Stimulated activated CD4-positive, alpha-beta T cell treated with anti-CD3 and anti-CD28 coated beads, TNF-alpha, amount 100 ng/mL, for 1 hour (primary cell): Measurements from ENCODE around the gene REXO1.
"Not testable (repeated sequence)": the region's sequence is repeated elsewhere in the genome, so short reads cannot be mapped to it uniquely, and the experiment has no call there.

ENCODE experiments used
- DNase-seq, 3 donors: peaks; one replicate each; pipeline ENCODE4 v3.0.0-alpha.2; 2020; ENCODE audit warnings: low read depth in 3 of 3, low spot score in 1 of 3

Gene REXO1, protein sequence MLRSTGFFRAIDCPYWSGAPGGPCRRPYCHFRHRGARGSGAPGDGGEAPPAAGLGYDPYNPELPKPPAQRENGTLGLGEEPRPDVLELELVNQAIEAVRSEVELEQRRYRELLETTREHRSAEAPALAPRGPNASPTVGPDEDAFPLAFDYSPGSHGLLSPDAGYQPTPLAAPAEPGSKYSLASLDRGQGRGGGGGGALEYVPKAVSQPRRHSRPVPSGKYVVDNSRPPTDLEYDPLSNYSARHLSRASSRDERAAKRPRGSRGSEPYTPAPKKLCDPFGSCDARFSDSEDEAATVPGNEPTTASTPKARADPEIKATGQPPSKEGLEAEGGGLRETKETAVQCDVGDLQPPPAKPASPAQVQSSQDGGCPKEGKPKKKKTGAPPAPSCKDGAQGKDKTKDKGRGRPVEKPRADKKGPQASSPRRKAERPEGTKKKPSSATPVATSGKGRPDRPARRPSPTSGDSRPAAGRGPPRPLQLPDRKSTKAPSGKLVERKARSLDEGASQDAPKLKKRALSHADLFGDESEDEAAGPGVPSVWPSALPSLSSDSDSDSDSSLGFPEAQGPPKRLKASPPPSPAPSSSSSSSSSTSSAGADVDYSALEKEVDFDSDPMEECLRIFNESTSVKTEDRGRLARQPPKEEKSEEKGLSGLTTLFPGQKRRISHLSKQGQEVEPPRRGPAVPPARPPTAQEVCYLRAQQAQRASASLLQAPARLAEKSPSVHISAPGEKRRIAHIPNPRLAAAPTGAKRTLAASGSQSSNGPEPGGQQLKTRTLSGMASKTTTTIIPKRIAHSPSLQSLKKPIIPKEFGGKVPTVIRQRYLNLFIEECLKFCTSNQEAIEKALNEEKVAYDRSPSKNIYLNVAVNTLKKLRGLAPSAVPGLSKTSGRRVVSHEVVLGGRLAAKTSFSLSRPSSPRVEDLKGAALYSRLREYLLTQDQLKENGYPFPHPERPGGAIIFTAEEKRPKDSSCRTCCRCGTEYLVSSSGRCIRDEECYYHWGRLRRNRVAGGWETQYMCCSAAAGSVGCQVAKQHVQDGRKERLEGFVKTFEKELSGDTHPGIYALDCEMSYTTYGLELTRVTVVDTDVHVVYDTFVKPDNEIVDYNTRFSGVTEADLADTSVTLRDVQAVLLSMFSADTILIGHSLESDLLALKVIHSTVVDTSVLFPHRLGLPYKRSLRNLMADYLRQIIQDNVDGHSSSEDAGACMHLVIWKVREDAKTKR

DNA sequence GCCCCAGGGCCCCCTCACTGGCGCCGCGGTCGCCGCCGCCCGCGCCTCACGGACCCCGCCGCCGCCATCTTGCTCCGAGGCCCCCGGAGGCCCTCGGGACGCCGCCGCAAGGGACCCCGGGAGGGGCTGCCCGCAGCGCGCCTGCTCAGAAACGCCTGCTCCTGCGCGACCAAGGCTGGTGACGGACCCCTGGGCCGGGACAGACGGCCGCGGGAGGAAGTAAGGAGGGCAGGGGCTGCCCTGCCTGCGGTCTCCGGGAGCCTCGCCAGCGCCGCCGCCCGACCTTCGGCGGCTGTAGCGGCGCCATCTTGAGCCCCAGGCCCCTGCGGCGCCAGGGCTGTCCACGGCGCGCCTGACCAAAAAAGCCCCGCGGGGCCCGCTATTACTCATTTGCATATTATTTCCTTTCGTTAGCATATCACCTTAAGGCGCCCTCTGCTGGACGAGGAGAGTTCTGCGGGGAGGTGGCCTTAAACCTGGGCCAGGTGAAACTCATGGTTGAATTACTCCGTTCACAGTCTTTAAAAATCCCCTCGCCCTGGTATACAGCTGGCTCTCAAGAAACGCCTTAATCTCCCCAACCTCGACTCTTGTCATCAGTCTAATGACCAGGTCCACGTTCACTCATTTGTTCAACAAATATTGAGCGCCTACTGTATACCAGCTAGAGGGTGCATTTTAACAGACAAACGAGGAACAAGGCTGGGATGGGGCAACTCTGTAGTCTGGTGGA, at the start of gene REXO1:
Gene REXO1 (minus strand): TSS at position 85 of the 733 bp plus-strand sequence. CDS start 125 bp downstream, outside the sequence.
- peak; percentile 95 to 97 (median 96) for DNase-seq

DNA sequence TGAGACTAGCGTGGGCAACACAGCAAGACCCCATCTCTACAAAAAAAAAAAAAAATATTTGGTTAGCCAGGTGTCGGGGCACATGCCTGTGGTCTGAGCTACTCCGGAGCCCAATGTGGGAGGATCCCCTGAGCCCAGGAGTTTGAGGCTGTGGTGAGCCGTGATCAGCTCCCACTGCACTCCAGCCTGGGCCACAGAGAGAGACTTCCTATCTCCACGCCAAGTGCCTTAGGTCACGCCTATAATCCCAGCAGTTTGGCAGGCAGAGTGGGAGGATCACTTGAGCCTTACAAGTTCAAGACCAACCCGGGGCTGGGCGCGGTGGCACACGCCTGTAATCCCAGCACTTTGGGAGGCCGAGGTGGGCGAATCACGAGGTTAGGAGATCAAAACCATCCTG, 48.2 kb upstream of the REXO1 start:
- DNase-seq, result no peak

DNA sequence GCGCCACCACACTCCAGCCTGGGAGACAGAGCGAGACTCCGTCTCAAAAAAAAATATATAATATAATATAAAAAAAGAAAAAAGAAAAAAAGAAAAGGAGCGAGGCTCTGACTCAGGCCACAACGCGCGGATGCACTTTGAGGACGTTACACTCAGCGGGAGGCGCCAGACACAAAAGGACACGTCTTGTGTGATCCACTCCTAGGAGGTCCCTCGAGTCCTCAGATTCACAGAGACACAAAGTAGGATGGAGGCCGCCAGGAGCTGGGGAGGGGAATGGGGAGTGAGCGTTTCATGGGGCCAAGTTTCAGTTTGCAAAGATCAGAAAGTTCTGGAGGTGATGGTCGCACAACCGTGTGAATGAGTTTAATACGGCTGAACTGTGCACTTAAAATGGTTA, 45.5 kb upstream of the REXO1 start:
- no peak for DNase-seq

DNA sequence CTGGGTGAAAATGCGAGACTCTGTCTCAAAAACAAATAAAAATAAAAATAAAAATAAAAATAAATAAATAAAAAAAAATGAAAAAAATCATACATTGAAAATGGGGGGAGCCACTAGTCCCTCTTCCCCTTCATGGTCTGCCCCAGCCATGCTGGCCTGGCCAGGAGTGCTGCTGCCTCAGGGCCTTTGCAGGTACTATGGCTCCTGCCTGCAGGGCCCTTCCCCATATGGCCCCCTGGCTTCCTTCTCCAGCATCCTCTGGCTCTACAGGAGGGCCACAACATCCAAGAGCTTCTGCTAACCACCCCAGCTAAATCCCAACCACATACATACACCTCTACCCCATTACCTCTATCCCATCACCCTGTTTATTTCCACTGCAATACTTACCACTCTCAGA, 41.6 kb upstream of the REXO1 start:
- no peak for DNase-seq

DNA sequence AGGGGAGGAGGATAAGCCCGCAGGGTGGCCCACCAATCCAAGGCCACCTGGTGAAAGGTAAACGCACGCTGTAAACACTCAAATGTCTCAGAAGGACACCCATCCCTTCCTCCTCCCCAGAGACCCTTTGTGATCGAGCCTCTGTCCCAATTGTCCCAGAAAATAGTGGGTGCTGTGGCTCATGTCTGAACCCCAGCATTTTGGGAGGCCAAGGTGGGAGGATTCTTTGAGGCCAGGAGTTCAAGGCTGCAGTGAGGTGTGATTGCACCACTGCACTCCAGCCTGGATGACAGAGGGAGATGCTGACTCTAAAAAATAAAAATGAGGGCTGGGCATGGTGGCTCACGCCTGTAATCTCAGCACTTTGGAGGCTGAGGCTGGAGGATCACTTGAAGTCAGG, 40.1 kb upstream of the REXO1 start:
- DNase-seq, result no peak

DNA sequence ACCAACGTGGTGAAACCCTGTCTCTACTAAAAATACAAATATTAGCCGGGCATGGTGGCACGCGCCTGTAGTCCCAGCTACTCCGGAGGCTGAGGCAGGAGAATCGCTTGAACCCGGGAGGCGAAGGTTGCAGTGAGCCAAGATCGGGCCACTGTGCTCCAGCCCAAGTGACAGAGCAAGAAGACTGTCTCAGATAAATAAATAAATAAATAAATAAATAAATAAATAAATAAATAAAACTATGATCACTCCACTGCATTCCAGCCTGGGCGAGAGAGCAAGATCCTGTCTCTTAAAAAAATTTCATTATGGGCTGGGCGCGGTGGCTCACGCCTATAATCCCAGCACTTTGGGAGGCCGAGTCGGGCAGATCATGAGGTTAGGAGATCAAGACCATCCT, 38.1 kb upstream of the REXO1 start:
- DNase-seq, result not testable (repeated sequence)

DNA sequence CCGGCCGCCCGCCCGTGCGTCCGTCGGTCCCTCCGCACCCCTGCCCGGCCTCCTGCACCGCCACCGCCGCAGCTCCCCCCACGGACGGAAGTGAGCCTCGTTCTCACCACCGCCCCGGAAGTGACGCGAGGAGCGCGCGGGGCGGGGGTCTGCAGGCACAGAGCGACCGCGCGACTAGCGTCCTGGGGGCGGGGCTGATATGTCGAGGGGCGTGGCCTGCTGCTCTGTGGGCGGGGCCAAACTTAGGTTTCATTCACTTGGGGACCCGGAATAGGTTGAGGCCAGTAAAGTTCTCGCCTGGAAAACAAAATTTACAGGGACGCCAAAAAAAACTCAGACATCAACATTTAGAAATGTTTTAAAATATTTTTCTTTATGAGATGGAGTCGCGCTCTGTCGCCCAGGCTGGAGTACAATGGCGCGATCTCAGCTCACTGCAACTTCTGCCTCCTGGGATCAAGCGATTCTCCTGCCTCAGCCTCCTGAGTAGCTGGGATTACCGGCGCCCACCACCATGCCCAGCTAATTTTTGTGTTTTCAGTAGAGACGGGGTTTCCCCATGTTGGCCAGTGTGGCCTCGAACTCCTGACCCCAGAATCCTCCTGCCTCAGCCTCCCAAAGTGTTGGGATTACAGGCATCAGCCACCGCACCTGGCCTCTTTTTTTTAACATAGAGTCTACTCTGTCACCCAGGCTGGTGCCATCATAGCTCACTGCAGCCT, 37.3 kb upstream of the REXO1 start, which contains the start of gene ABHD17A:
Gene ABHD17A (minus strand): TSS at position 99 of the 722 bp plus-strand sequence. CDS start 3,930 bp downstream, outside the sequence.
- peak; percentile 85 to 96 (median 90) for DNase-seq

DNA sequence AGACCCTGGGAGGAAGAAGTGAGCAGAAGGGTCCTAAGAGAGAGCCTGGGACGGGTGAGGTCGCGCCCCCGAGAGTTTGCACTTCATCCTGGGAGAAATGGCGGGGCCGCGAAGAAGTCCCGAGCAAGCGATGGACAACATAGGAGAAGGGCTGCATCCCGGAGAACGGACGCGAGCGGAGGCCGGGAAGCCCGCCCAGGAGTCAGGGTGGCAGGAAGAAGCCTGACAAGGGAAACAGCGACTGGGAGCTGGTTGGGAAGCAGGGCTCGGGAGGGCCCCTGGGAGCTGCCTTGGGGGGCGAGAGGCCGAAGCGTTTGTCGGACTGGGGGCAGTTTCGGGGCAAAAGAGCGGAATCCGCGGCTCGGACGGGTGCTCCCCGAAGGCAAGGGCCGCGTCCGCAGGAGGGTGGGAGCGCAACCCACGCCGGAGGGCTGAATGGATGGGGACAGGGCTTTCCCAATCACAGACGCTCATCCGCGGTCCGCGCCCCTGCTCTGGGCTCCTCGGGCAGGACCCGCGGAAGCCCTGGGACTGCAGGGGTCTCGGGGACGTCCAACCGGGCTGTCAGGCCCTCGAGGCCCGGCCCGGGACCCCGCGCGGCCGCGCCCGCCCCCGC, 36.5 kb upstream of the REXO1 start:
- no peak for DNase-seq

DNA sequence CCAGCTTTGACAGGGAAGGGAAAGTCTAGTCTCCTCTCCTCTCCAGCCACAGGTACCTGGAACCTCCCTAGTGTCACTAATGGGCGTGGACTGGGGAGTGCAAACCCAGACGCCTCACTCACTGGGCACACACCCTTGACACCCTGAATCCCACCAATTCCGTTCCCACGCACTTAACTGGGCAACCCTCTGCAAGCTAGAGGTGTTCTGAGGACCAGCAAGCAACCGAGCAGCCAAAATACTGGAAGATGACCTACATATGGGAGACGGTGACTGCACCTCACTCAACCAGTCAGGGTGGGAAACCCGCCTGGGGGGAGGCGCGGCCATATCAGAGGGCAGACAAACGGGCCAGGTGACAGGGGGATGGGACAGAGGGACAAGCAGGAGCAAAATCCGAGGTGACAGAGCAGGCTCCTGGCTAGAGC, 36.0 kb upstream of the REXO1 start:
- no peak for DNase-seq

DNA sequence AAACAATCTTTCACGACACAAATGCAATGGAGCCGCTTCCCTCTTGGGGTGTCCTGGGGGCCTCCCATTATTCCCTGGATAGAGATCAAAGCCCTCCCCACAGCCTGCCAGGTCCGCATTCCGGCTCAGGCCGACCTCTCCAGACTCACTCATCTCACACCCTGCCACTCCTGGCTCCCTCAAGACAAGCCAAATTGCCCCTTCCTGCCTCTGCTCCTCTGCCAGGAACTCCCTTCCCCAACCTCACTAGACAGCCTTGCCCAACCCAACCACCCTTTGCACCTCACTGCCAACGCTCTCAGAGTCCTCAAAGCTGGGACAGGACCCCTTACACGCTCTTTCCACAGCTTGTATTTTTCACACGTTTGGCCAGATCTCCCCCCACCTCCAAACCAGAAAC, 35.5 kb upstream of the REXO1 start:
- DNase-seq, result no peak

DNA sequence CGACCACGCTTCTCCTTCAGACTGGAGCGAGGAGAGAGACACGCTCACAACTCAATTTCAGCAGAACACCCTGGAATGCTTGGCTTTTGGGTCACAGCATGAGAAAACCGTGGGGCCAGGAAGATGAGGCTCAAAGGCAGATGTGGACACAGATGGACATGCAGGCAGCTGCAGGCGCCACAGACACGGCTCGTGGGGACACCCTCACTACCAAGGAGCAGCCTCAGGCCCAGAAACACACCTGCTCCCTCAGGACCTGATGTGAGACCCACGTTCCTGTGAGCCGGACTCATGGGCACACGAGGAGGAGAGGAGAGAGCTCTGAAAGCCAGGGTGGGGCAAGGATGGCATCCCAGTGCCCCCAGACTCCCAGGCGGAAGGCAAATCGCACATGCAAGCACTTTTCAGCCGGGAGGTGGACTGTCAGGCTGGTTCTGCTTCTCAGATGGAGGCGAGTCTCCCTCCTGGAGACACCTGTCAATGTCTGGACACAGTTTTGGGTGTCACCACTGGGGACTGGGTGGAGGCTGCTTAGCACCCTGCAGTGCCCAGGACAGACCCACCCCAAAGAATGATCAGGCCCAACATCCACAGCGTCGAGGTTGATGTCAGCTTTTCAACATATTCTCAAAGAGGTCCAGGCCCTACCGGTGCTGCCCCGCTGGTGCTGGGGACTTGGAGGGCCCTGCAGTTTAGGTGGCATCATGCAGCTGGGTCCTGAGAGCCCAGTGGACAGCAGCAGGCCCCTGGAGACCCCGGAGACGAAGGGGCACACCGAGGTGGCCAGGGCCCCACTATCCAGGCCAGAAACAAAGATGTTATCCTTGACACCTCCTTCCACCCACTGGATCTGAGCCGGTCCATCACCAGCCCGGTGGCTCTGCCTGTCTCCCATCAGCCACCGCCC, 34.8 kb upstream of the REXO1 start:
- DNase-seq, result no peak

DNA sequence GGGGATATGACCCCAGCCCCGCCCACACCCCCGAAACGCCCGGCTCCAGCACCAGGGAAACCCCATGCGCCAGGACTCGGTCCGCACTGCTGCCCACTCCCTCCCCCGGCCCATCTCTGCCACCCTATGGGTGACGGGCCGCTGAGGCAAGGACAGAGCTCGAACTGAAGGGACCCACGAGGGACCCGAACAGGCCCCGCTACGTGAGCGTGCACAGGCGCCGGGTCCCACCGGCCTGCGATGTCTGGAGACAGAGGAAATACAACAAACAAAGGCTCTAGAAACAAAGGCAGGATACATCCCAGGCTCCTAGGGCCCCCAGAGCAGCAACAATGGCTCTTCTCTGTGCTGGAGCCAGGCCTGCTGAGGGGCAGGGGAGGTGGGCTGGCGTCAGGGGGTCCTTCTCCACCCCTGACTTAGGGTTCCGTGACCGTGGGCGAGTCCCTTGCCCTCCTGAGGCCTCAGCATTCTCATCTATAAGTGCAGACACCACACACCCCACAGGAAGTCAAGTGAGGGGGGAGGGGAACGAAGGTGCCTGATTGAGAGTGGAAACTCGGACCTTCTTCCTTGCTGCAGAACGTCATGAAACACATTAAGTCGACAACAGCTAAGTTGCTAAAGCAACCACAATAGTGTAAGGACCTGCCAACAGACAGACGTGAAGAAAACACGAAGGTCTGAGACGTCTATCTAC, 34.0 kb upstream of the REXO1 start:
- DNase-seq, result peak in 2 of 3 donors; percentile 57 to 66

DNA sequence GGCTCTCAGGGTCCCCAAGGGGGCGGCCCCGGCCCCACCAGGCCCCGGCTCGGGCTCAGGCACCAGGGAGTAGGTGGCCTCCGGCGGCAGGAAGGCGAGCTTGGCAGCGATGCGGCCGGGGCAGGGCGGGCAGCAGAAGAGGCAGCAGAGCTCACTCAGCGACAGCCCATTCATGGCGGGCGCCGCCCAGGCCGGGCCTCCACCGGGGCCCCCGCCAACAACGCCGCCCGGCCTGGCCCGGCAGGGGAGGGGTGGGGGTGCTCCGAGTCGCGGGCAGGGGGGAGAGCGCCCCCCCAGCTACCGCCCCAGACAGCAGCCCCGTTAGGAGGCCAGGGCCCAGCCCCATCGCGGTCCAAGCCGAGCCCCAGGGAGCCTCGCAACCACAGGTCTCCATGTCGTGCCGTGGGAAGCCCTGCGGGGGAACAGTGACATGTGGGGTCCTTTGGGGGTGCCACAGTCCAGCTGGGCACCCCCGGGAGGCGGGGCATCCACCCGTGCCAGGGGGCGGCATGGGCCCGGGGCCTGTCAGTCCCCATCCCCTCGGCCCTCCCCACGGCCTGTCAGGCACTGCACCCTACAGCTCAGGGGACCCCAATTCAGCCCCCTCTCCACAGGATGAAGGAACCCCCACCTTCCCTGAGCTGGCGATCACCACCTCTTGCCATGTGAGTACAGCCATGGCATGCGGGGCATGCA, 33.3 kb upstream of the REXO1 start:
- not testable (repeated sequence) for DNase-seq

DNA sequence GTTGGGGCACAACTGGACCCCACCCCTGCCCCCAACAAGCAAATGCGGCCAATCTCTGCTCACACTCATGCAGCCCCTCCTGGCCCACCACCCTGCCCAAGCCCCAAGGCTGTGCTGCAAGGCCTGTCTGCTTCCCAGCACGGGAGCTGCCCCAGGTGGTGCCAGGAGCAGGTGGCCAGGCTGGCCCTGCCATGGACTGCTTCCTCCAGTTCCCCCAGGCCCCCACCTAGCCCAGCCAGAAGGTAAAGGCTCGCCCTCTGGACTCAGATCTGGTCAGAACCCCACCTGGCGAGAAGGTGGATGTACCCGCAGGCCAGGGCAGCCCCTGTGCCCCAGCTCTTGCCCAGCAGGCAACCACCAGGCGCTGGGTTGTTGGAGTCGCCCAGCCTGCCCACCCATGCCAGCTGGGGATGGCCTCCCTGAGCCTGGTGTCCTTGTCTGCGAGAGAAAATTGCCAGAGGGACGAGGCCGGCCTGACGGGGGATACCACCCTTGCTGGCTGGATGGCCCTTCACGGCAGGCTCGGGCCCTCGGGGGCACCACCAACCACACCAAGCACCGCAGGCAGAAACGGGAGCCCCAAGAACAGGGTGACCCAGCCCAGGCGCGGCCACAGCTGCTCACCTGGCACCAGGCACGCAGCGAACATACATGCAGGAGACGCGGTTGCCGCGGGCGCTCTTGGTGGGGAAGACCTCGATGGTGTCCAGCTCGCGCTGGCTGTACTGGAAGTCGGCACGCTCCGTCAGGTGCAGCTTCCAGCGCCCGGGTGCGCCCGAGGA, 32.5 kb upstream of the REXO1 start:
- DNase-seq, result no peak

DNA sequence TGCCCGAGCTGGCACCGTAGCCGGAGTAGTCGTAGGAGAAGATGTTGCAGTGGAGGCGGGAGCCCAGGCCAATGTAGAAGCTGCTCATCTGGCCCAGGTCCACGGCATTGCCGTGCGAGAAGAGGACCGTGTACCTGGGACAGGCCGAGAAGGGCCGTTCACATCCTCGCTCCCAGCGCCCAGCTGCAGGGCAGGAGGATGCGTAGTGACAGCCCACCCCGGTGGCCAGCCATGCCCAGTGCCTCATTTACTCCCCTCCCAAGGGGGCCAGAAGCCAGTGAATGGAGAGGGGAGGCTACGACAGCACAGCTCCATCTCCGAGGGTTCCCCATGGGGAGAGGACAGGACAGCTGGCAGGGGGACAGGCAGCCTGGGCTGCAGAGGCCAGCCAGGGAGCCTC, 31.7 kb upstream of the REXO1 start:
- not testable (repeated sequence) for DNase-seq

DNA sequence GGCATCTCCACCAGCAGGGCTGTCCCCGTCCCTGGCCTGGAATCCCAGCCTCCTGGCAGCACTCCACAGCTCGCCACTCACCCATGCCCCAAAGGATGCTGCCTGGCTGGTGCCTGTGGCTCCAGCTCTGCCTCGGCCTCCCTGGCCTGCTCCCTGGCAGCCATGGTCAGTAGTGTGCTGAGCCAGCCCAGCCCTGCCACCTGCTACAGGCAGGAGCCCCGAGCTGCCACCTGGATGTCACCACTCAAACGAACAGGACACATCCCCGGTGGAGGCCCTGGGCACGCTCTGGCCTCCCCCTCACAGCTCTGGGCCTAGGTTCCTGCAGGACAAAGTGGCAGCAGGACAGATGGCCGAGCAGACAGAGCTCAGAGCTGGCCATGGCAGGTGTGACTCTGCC, 30.3 kb upstream of the REXO1 start:
- DNase-seq, result not testable (repeated sequence)
